HG02943 (cell line): ENCODE data around the gene UTP11.

Experiments used
- ATAC-seq: cut with Tn5 transposase; IDR thresholded peaks from one replicate; pipeline ENCODE4 v1.9.1; 2021; ENCODE audit warnings: mild to moderate bottlenecking, low read depth, moderate library complexity; ENCODE audit not compliant: unreplicated experiment

UTP11 gene

DNA sequence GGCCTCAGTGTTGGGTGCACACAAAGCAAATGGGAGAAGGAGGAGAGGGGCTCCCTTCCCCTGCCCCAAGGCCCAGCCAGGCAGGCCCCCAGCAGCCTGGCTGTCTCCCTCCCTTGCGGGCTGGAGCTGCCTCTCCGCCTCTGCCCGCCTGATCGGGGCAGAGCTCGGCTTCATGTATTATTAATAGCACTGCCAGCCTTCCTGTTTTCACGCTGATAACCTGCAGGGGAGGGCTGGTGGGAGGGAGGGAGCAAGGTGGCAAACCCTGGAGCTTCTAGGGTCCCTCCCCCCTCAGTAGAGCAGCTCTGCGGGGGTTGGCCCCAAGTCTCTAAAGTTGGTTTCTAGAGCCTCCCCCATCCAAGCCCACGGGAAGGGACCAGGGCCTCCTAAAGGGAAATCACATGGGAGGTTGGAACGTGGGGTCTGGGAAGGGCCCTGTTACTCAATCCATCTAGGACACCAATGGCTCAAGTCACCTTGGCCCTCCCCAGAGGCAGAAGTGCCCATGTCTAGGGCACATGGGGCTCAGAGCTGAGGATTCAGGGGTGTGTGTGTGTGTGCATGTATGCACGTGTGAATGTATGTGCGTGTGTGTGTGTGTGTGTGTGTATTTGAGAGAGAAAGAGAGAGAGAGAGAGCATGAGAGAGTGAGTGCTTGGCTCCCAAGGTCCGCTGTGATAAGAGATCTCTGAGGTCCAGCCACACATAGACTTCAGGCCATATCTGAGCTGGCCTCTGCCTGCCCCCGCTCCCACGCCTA lies 55.9 kb downstream of the UTP11 start:
- no peak for ATAC-seq

DNA sequence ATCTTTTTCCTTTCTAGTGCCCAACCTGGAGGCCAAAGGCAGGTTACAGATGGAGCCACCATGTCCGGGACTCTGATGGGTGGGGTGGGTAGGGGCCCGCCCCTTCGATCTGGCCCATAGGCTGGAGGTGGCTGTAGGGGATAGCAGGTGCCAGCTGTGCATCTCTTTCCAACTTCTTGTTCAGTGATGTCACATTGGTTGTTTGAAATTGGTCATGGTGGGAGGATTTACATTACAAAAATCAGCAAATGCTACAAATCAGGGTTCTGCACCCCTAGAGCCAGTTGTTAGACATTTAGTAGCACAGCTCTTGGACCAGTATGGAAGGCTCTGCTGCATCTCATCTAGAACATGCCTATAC lies 56.4 kb downstream of the UTP11 start:
- no peak for ATAC-seq

DNA sequence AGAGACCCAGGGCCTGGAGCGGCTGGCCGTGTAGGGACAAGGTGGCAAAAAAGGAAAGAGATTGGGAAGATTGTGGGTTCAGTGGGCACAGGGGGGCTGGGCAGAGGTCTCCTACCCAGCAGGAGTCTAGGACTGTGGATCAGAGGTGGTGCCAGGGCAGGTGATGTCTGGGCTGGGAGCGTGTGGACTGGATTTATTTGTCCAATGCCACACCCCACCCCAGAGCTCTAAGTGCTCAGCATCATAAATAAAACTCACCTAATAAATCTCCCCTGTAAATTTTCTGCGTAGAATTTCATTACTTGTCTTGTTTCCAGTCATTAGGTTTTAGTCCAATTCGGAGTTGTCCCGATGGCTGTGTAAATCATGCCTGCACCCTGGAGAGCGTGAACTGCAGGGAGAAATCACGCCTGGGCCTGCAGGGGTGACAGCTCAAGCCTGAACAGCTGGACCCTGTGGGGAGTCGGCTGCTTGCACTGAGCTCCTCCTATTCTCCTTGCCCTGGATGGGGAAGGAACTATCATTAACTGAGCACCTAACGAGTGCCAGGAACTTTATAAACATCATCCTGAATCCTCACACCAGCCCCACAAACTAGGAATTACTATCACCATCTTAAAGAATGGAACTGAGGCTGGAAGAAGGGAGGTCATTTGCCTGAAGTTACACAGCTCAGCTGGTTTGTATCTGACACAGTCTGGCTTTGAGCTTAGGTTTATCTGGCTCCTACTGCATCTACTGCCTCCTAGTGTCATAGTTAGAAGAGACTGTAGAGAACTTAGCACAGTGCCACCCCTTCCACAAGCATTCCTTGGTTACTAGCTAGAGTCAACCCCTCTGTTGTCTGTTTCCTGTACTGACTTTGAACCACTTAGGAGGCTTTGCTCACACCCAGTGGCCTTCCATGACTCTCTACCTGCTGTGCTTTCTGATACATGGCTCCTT lies 59.0 kb downstream of the UTP11 start:
- no peak for ATAC-seq

DNA sequence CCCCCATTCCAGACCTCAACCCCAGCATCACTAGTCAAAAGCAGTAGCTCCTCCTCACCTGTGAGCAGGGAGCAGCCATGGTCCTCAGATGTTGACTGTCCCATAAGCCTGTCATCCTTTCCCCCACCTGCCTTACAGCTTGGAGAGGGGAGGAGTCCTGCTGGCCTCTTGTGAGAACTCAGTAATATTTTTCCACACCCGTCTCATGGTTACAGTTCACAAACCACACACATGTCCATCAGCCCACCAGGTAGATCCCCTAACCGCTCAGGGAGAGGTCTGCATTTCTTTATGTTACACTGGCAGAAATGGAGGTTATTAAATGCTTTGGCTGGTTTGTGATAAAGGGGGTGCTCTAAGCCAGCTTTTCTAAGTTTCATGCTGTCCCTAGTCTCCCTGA lies 60.3 kb downstream of the UTP11 start:
- no peak for ATAC-seq

DNA sequence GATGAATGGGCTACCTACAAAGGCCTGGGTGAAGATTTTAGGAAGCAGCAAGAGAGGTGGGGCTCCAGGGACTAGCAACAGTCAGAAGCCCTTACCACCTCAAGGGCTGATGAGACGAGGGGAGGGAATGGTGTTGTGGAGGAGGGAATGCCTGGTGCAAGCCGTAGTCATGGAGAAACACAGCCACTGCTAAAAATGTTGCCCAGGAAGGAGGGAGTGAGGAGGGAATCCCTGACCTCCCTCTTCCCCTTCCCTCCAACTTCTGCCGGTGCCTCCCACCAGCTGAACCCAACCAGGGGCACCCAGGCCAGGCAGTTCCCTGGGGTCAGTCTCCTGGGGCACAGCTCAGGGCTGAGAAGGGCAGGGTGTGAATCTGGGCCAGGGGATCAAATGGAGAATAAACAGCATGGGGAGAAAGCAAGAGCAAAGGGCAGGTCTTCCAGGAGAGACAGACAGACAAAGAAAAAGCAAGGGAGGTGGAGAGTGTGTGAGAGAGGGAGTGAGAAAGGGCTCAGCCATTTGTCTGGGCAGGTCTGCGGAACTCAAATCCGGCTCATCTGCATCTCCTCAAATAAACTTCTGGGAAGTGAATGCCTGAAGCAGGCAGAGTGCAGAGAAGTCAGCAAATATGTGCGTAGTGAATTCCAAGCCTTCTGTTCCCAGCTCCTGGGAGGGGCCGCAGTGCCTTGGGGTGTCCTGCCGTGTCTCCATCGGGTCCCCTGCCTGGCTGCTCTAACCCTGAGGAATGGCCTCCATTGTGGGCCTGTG lies 61.2 kb downstream of the UTP11 start:
- no peak for ATAC-seq

DNA sequence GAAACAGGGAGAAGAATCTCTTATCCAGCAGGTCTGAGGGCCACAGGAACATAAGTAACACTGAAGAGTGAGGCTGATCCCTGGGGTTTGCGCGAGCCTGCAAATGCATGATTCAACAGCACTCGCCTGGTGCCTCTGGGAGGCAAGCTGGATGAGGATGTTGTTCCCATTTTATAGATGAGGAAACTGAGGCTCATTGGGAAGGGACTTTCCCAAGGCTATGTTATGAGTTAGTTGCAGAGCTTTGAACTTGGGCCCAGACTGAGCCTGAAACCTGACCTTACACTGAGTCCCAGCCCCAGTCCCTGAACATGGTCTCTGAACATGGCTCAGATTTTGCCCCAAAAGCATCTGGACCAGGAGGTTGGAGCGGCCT lies 61.8 kb downstream of the UTP11 start:
- ATAC-seq, result no peak
